HG03097 (cell line): ENCODE data around the gene LZTR1.
"Not testable (repeated sequence)": the region's sequence is repeated elsewhere in the genome, so short reads cannot be mapped to it uniquely, and the experiment has no call there.

Source experiments
- ATAC-seq: cut with Tn5 transposase; IDR thresholded peaks from one replicate; pipeline ENCODE4 v1.9.1; 2021; ENCODE audit not compliant: unreplicated experiment, low FRiP score

The LZTR1 gene

GRCh38 chr22:21030032-21030431 is 47.9 kb downstream of the LZTR1 start:
- no peak for ATAC-seq

- ATAC-seq, result no peak
Observed at GRCh38 chr22:21030621-21031544, 48.8 kb downstream of the LZTR1 start.

- no peak for ATAC-seq
Observed at GRCh38 chr22:21031545-21032036, 49.5 kb downstream of the LZTR1 start.

- ATAC-seq, result no peak
Observed at GRCh38 chr22:21032037-21032867, 50.2 kb downstream of the LZTR1 start, which contains the start of gene SLC7A4. Gene SLC7A4, minus strand, starts transcription at chr22:21032561. Its CDS starts 749 bp downstream, at chr22:21031812.

GRCh38 chr22:21032868-21033688 is 51.0 kb downstream of the LZTR1 start:
- ATAC-seq, result no peak

- no peak for ATAC-seq
Observed at GRCh38 chr22:21033895-21034294, 51.8 kb downstream of the LZTR1 start.

GRCh38 chr22:21034989-21035388 is 52.9 kb downstream of the LZTR1 start:
- no peak for ATAC-seq

GRCh38 chr22:21038405-21038804 is 56.3 kb downstream of the LZTR1 start:
- ATAC-seq, result no peak

GRCh38 chr22:21039158-21039557 is 57.1 kb downstream of the LZTR1 start:
- not testable (repeated sequence) for ATAC-seq

GRCh38 chr22:21041937-21042336 is 59.8 kb downstream of the LZTR1 start:
- no peak for ATAC-seq

- ATAC-seq, result no peak
Observed at GRCh38 chr22:21042978-21043859, 61.1 kb downstream of the LZTR1 start.

GRCh38 chr22:21043860-21044535 is 61.9 kb downstream of the LZTR1 start:
- ATAC-seq, result no peak

GRCh38 chr22:21044931-21045584 is 63.0 kb downstream of the LZTR1 start:
- no peak for ATAC-seq

GRCh38 chr22:21045585-21046294 is 63.6 kb downstream of the LZTR1 start, which contains the start of gene LRRC74B:
Gene LRRC74B, plus strand, starts transcription at chr22:21045946. Its CDS starts 41 bp downstream, at chr22:21045987.
- no peak for ATAC-seq

GRCh38 chr22:21047035-21047661 is 65.1 kb downstream of the LZTR1 start:
- no peak for ATAC-seq

GRCh38 chr22:21047730-21048129 is 65.6 kb downstream of the LZTR1 start:
- ATAC-seq, result no peak

- ATAC-seq, result not testable (repeated sequence)
Observed at GRCh38 chr22:21048448-21048847, 66.4 kb downstream of the LZTR1 start.
